Fibroblast of lung (primary cell): ENCODE measurements around the gene ACO2. TPM values are rescaled to one million over a fixed set of nuclear protein-coding genes. Genes with fewer than 3 reads are reported as not detected.

Source experiments
- DNase-seq, 2 donors: peaks; one replicate each; pipeline versions ENCODE4 v3.0.0 to v3.0.0-alpha.2; 2010; ENCODE audit warnings: low read depth in 2 of 2
- H2AFZ ChIP-seq: 2 replicates; pipeline ENCODE4 v1.5.1; 2012; ENCODE audit warnings: low read length, control low read depth, inconsistent platforms
- H3K27ac ChIP-seq: 2 replicates; pipeline ENCODE4 v1.5.1; 2011; ENCODE audit warnings: low read length, control low read depth; ENCODE audit not compliant: insufficient read depth
- H3K27me3 ChIP-seq: 2 replicates; pipeline ENCODE4 v1.5.1; 2011; ENCODE audit warnings: mild to moderate bottlenecking, low read length; ENCODE audit not compliant: control insufficient read depth, insufficient read depth
- H3K36me3 ChIP-seq: 2 replicates; pipeline ENCODE4 v1.5.1; 2011; ENCODE audit warnings: low read length; ENCODE audit not compliant: control insufficient read depth, insufficient read depth
- H3K4me1 ChIP-seq: 2 replicates; pipeline ENCODE4 v1.5.1; 2011; ENCODE audit warnings: low read length; ENCODE audit not compliant: control insufficient read depth, insufficient read depth; ENCODE audit errors: extremely low read depth
- H3K4me2 ChIP-seq: 2 replicates; pipeline ENCODE4 v1.5.1; 2011; ENCODE audit warnings: low read length, control low read depth; ENCODE audit not compliant: insufficient read depth; ENCODE audit errors: extremely low read depth
- H3K4me3 ChIP-seq, 4 experiments: fragments of 200-600 bp in 1 of 4; sonication (generic) in 1 of 4; replicated peaks in 1 of 4; 2 replicates each; pipeline ENCODE4 v1.5.1; 2011 to 2016; ENCODE audit warnings: low read length in 4 of 4, low read depth in 3 of 4, mild to moderate bottlenecking in 3 of 4, control low read depth in 2 of 4, inconsistent platforms in 1 of 4, mixed read lengths in 1 of 4; ENCODE audit not compliant: insufficient read depth in 1 of 4; ENCODE audit errors: control extremely low read depth in 1 of 4
- H3K79me2 ChIP-seq: 2 replicates; pipeline ENCODE4 v1.5.1; 2012; ENCODE audit warnings: mild to moderate bottlenecking, low read length, inconsistent platforms; ENCODE audit not compliant: control insufficient read depth, insufficient read depth
- H3K9ac ChIP-seq: 2 replicates; pipeline ENCODE4 v1.5.1; 2011; ENCODE audit warnings: mild to moderate bottlenecking, low read length, control low read depth; ENCODE audit not compliant: insufficient read depth
- H3K9me3 ChIP-seq: 2 replicates; pipeline ENCODE4 v1.5.1; 2012; ENCODE audit warnings: low read depth, low read length; ENCODE audit not compliant: control insufficient read depth, insufficient read depth
- H4K20me1 ChIP-seq: 2 replicates; pipeline ENCODE4 v1.5.1; 2011; ENCODE audit warnings: low read length; ENCODE audit not compliant: control insufficient read depth, insufficient read depth; ENCODE audit errors: extremely low read depth
- EZH2 ChIP-seq: IDR thresholded peaks from 2 replicates; pipeline ENCODE4 v1.5.1; 2012; ENCODE audit warnings: low read length, control low read depth, mild to moderate bottlenecking; ENCODE audit errors: missing control alignments
- polyA plus RNA-seq, 2 donors: library from polyadenylated mRNA; depleted of rRNA in 1 of 2; stranded (reverse) in 1 of 2; unstranded in 1 of 2; fragments of >200 nt; gene quantifications; 2 replicates each; pipeline ENCODE4 v1.2.1, GENCODE V29; 2011 to 2012; ENCODE audit warnings: missing spikeins in 1 of 2
- total RNA-seq: library from RNA; depleted of rRNA; stranded (reverse); fragments of >200 nt; gene quantifications from 2 replicates; pipeline ENCODE4 v1.2.1, GENCODE V29; 2014
- TF ChIP-seq, protein P1 (sequence below), 2 donors: IDR thresholded peaks in 1 of 2; conservative IDR thresholded peaks in 1 of 2; 1 replicate in 1 of 2; 2 replicates in 1 of 2; pipeline ENCODE4 v1.5.1; 2011 to 2012; ENCODE audit warnings: low read length in 2 of 2, control low read depth in 1 of 2, inconsistent platforms in 1 of 2, low read depth in 1 of 2, mild to moderate bottlenecking in 1 of 2

Gene ACO2
- total and polyA plus RNA-seq, 2 donors (not counting 1 experiment from before 2014, with no cell fraction given), result 37.6 to 80.3 TPM

DNA sequence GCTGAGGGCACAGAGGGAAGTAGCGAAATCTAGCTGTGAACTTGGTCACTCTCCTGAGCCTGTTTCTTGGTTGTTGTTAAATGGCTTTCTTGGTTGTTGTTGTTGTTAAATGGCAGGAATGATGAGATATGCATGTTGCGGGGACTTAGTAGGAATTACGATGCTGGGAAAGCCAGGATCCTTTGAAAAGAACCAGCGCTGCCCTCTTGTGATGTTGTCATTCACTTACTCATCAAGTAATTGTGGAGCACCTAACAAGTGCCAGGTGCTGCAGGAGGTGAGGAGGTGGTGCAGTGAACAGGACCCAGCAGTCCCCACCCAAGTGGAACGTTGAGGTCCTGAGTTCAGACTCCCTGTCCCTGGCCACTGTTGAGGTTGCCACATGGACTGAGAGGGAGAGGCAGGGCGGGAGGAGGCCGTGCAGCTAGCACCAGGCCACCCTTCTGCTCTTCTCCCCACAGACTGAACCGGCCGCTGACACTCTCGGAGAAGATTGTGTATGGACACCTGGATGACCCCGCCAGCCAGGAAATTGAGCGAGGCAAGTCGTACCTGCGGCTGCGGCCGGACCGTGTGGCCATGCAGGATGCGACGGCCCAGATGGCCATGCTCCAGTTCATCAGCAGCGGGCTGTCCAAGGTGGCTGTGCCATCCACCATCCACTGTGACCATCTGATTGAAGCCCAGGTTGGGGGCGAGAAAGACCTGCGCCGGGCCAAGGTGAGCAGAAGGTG lies 38.6 kb downstream of the ACO2 start:
- TF ChIP-seq, protein P1, sequence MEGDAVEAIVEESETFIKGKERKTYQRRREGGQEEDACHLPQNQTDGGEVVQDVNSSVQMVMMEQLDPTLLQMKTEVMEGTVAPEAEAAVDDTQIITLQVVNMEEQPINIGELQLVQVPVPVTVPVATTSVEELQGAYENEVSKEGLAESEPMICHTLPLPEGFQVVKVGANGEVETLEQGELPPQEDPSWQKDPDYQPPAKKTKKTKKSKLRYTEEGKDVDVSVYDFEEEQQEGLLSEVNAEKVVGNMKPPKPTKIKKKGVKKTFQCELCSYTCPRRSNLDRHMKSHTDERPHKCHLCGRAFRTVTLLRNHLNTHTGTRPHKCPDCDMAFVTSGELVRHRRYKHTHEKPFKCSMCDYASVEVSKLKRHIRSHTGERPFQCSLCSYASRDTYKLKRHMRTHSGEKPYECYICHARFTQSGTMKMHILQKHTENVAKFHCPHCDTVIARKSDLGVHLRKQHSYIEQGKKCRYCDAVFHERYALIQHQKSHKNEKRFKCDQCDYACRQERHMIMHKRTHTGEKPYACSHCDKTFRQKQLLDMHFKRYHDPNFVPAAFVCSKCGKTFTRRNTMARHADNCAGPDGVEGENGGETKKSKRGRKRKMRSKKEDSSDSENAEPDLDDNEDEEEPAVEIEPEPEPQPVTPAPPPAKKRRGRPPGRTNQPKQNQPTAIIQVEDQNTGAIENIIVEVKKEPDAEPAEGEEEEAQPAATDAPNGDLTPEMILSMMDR (conservative IDR thresholded peaks at IDR 0.05 in 1 of 2, IDR thresholded peaks at IDR 0.05 in 1 of 2; ENCODE audit: low read depth in 1 of 2, low read length in 2 of 2), result no peak
- TF ChIP-seq EZH2, result no peak
- Histone ChIP-seq H3K79me2 (no peaks in the 10 kb centered on the region), H3K4me1 (peaks cover 3% of the 10 kb centered on the region), H3K9ac (no peak overlapping the region), H3K4me3 (no peak overlapping the region), H3K9me3 (no peaks in the 10 kb centered on the region), H3K36me3 (peaks cover 6% of the 10 kb centered on the region), H4K20me1 (no peaks in the 10 kb centered on the region), H3K27ac (no peak overlapping the region), H2AFZ (no peak overlapping the region), H3K27me3 (no peaks in the 10 kb centered on the region), H3K4me2 (no peak overlapping the region)
- DNase-seq, result no peak

DNA sequence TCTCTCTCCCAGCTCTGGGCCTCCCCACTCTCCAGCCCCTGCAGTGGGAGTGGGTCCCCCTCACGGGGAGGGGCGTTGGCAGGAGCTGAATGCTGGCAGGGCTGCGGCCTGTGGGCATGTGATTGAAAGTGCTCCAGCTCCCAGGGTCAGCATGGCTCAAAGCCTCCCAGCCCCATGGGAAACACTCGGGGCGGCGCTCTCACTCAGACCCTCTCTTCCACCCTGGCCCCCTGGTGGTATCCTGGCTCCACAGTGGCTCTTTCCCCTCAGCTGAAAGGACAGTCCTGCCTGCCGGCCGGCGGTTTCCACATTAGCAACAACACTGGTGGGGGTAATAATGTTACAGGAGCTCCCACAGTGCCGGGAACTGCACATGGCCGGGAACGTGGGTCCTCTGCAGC lies 39.9 kb downstream of the ACO2 start:
- no peak for DNase-seq
- Histone ChIP-seq H3K4me2 (no peak overlapping the region), H3K9me3 (no peaks in the 10 kb centered on the region), H3K27me3 (no peaks in the 10 kb centered on the region), H3K36me3 (peaks cover 9% of the 10 kb centered on the region), H3K27ac (no peak overlapping the region), H3K79me2 (no peaks in the 10 kb centered on the region), H3K4me3 (no peak overlapping the region), H4K20me1 (no peaks in the 10 kb centered on the region), H3K9ac (no peak overlapping the region), H3K4me1 (peaks cover 9% of the 10 kb centered on the region), H2AFZ (no peak overlapping the region)
- TF ChIP-seq EZH2, result no peak

DNA sequence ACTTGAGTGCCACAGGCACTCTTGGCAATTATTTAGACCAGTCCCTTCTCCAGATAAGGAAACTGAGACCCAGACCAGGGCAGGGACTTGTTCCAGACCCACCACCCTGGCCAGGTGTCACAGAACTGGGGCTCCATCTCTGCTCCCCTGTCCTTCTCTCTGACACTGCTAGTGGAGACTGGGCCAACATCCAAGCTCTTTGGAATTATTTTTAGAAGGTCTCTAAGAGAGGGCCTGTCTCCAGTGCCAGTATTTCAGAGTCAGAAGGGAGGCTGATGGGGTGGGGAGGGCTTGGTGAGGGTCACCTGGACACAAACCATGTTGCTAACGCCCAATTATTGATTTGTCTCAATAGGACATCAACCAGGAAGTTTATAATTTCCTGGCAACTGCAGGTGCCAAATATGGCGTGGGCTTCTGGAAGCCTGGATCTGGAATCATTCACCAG lies 42.6 kb downstream of the ACO2 start:
- H3K79me2 ChIP-seq, result no peaks in the 10 kb centered on the region
- TF ChIP-seq, protein P1 (conservative IDR thresholded peaks at IDR 0.05 in 1 of 2, IDR thresholded peaks at IDR 0.05 in 1 of 2; ENCODE audit: low read depth in 1 of 2, low read length in 2 of 2), result no peak
- TF ChIP-seq EZH2, result no peak
- H3K27me3 ChIP-seq, result no peaks in the 10 kb centered on the region
- H3K27ac ChIP-seq, result no peak overlapping the region
- peaks cover 22% of the 10 kb centered on the region for H3K36me3 ChIP-seq
- no peak overlapping the region for H3K4me2 ChIP-seq
- H3K9me3 ChIP-seq, result no peaks in the 10 kb centered on the region
- no peak overlapping the region for H2AFZ ChIP-seq
- no peaks in the 10 kb centered on the region for H4K20me1 ChIP-seq
- H3K4me3 ChIP-seq, result no peak overlapping the region
- DNase-seq, result no peak
- peaks cover 9% of the 10 kb centered on the region for H3K4me1 ChIP-seq
- H3K9ac ChIP-seq, result no peak overlapping the region
